OCI-LY7 (cell line): ENCODE measurements around the gene SLC6A12. TPM values are rescaled to one million over a fixed set of nuclear protein-coding genes. Genes with fewer than 3 reads are reported as not detected.

Experiments used
- BruUV-seq: library from RNA; stranded (reverse); fragments of 400-500 nt; replicated peaks from 2 replicates; lab custom pipeline; 2021; lab: Mats Ljungman, UMichigan
- CTCF ChIA-PET: fragments of 300-600 bp; sonication (Branson Sonifier 250); formaldehyde crosslinking; loops from one replicate; lab custom pipeline; 2022; ENCODE audit warnings: antibody characterized with exemption; ENCODE audit not compliant: unreplicated experiment; lab: Charles Lee
- POLR2A ChIA-PET: fragments of 300-600 bp; sonication (Branson Sonifier 250); formaldehyde crosslinking; loops from one replicate; lab custom pipeline; 2022; ENCODE audit warnings: antibody characterized with exemption; lab: Charles Lee
- DNase-seq: peaks from one replicate; pipeline ENCODE4 v3.0.0-alpha.2; 2015; ENCODE audit warnings: low spot score
- H2AFZ ChIP-seq: fragments of 200-600 bp; sonication (generic), shearing (Covaris generic); 2 replicates; pipeline ENCODE4 v1.6.1; 2014; ENCODE audit warnings: mild to moderate bottlenecking, antibody characterized with exemption, low read length, moderate library complexity
- H3K27ac ChIP-seq: fragments of 200-600 bp; sonication (generic); 2 replicates; pipeline ENCODE4 v1.5.1; 2014; ENCODE audit warnings: mixed run types, low read depth, mild to moderate bottlenecking, moderate library complexity, low read length, inconsistent platforms; ENCODE audit not compliant: poor library complexity, severe bottlenecking
- H3K36me3 ChIP-seq: fragments of 200-600 bp; sonication (generic); 2 replicates; pipeline ENCODE4 v1.6.1; 2014; ENCODE audit warnings: mild to moderate bottlenecking, antibody characterized with exemption, low read length, moderate library complexity, mixed read lengths; ENCODE audit not compliant: insufficient read depth
- H3K4me1 ChIP-seq: fragments of 200-600 bp; sonication (generic); 2 replicates; pipeline ENCODE4 v1.5.1; 2014; ENCODE audit warnings: mild to moderate bottlenecking, low read length; ENCODE audit not compliant: insufficient read depth, poor library complexity, severe bottlenecking
- H3K4me2 ChIP-seq: fragments of 200-600 bp; sonication (generic); 2 replicates; pipeline ENCODE4 v1.6.1; 2014; ENCODE audit warnings: mild to moderate bottlenecking, low read length
- H3K4me3 ChIP-seq: fragments of 200-600 bp; sonication (generic); 2 replicates; pipeline ENCODE4 v1.5.1; 2014; ENCODE audit warnings: mild to moderate bottlenecking, low read depth, low read length; ENCODE audit not compliant: poor library complexity, severe bottlenecking
- H3K79me2 ChIP-seq: fragments of 200-600 bp; sonication (generic); 2 replicates; pipeline ENCODE4 v1.6.1; 2016; ENCODE audit warnings: low read depth, mild to moderate bottlenecking, low read length, moderate library complexity, mixed read lengths; ENCODE audit not compliant: insufficient read depth
- H3K9me2 ChIP-seq: fragments of 200-600 bp; sonication (generic); 2 replicates; pipeline ENCODE4 v1.6.1; 2016; ENCODE audit warnings: mild to moderate bottlenecking, low read length, mixed read lengths; ENCODE audit not compliant: insufficient read depth
- H3K9me3 ChIP-seq: fragments of 200-600 bp; sonication (generic); 2 replicates; pipeline ENCODE4 v1.6.1; 2014; ENCODE audit warnings: mild to moderate bottlenecking, mixed run types, low read length, mixed read lengths
- H4K20me1 ChIP-seq: fragments of 200-600 bp; sonication (generic); 2 replicates; pipeline ENCODE4 v1.6.1; 2014; ENCODE audit warnings: mild to moderate bottlenecking, antibody characterized with exemption, low read length, moderate library complexity, mixed read lengths; ENCODE audit not compliant: insufficient read depth
- EZH2phosphoT487 ChIP-seq: fragments of 200-600 bp; sonication (generic); IDR thresholded peaks from 2 replicates; pipeline ENCODE4 v1.6.1; 2018; ENCODE audit warnings: low read depth, borderline replicate concordance, mild to moderate bottlenecking, mixed run types, antibody characterized with exemption, low read length, moderate library complexity, mixed read lengths
- intact Hi-C: fragments of 100-400 bp; cut with micrococcal nuclease; formaldehyde crosslinking; loops from one replicate; pipeline ENCODE4 v1.10.0; 2022; ENCODE audit not compliant: unreplicated experiment
- total RNA-seq, 2 experiments: library from RNA; depleted of rRNA in 1 of 2; stranded (reverse); fragments of >200 nt in 1 of 2; shearing (Covaris generic) in 1 of 2; gene quantifications; 2 replicates each; pipeline ENCODE4 v1.2.3, GENCODE V29; 2014 to 2022
- TF ChIP-seq, protein P1 (sequence below): fragments of 200-600 bp; sonication (generic); conservative IDR thresholded peaks from 2 replicates; pipeline ENCODE4 v1.5.1; 2014; ENCODE audit warnings: mild to moderate bottlenecking, antibody characterized with exemption, low read length, moderate library complexity, mixed read lengths

SLC6A12 gene
- total RNA-seq, 2 experiments from 2014 or later: not detected

DNA sequence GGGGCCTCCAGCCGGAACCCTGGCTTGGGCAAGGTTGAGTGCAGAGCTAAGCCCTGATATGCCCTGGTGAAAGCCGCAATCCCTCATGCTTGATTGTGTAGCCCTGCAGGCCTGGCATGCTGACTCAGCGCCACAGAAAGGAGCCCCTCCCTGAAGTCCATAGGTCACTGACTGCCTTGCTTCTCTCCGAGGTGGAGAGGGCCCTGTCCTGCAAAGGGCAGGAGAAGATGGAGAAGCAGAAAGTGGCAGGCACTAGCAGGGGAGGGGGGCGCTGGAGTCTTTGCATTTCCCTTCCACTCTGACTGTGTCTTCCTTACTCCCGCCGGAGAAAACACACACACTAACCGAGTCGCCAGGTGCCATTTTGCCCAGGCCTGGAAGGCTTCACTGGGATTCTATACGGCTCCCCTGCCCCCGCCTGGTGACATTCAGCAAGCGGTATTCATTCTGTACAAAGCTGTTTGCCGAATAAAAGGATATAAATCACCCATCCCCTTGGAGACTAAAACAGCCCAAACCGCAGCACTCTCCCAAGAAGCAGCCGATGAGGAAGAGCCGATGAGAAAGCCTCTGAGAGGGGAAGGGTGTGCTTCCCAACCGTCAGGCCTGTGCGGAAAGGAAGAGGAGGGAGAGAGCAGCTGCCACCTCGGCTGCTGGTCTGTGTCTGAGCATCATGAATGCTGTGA is 69.8 kb downstream of the SLC6A12 start:
- H3K36me3 ChIP-seq: no peaks in the 10 kb centered on the region
- intact Hi-C loops: no loop called here
- no TSS peak for BruUV-seq
- H3K4me1 ChIP-seq: no peaks in the 10 kb centered on the region
- no peaks in the 10 kb centered on the region for H3K9me2 ChIP-seq
- no peaks in the 10 kb centered on the region for H3K79me2 ChIP-seq
- no peaks in the 10 kb centered on the region for H3K9me3 ChIP-seq
- DNase-seq: no peak
- ChIA-PET POLR2A (interaction anchor here (0.5 kb wide), 1 partner anchor 14 kb away, joined by 3 read pairs; no protein-coding TSS in a partner anchor), CTCF (no interaction called here)
- no peak overlapping the region for H3K4me3 ChIP-seq
- no peak overlapping the region for H3K27ac ChIP-seq
- H2AFZ ChIP-seq: no peak overlapping the region
- no peak for TF ChIP-seq EZH2phosphoT487
- TF ChIP-seq, protein P1, sequence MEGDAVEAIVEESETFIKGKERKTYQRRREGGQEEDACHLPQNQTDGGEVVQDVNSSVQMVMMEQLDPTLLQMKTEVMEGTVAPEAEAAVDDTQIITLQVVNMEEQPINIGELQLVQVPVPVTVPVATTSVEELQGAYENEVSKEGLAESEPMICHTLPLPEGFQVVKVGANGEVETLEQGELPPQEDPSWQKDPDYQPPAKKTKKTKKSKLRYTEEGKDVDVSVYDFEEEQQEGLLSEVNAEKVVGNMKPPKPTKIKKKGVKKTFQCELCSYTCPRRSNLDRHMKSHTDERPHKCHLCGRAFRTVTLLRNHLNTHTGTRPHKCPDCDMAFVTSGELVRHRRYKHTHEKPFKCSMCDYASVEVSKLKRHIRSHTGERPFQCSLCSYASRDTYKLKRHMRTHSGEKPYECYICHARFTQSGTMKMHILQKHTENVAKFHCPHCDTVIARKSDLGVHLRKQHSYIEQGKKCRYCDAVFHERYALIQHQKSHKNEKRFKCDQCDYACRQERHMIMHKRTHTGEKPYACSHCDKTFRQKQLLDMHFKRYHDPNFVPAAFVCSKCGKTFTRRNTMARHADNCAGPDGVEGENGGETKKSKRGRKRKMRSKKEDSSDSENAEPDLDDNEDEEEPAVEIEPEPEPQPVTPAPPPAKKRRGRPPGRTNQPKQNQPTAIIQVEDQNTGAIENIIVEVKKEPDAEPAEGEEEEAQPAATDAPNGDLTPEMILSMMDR: no peak
- no peaks in the 10 kb centered on the region for H4K20me1 ChIP-seq
- no peak overlapping the region for H3K4me2 ChIP-seq

DNA sequence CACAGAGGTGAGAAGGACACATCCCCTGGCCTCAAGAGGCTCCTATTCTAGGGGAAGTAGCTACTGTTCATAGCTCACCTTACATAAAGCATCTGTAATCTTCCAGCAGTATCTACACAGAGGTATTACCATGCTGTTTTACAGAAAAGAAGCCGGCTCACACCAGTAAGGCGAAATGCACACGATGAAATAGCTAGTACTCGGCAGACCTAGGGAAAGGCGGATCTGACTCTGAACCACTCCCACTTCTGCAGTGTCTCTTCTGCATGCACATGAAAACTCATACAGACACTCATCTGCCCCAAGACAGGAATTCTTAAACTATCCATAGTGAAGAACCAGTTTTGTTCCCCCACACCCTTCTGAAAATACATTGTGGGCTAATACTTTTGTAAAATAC is 73.8 kb downstream of the SLC6A12 start:
- H3K9me3 ChIP-seq: no peaks in the 10 kb centered on the region
- intact Hi-C loops: no loop called here
- H3K36me3 ChIP-seq: no peaks in the 10 kb centered on the region
- no peak overlapping the region for H3K4me3 ChIP-seq
- no TSS peak for BruUV-seq
- TF ChIP-seq EZH2phosphoT487: no peak
- TF ChIP-seq, protein P1: no peak
- no peaks in the 10 kb centered on the region for H3K9me2 ChIP-seq
- H4K20me1 ChIP-seq: no peaks in the 10 kb centered on the region
- no peak for DNase-seq
- no peak overlapping the region for H2AFZ ChIP-seq
- H3K4me1 ChIP-seq: no peaks in the 10 kb centered on the region
- no peak overlapping the region for H3K27ac ChIP-seq
- no peak overlapping the region for H3K4me2 ChIP-seq
- no peaks in the 10 kb centered on the region for H3K79me2 ChIP-seq
- CTCF ChIA-PET: no interaction called here
- POLR2A ChIA-PET: no interaction called here

Other genes with a start within 250 kb of the SLC6A12 start
- gene IQSEC3, start 147.4 kb downstream of the SLC6A12 start, total RNA-seq (2014; rRNA removed; shearing (Covaris generic)): 0.05 TPM in 1 of 2 replicates, not detected in the other
- gene IQSEC3, start 147.4 kb downstream of the SLC6A12 start, total RNA-seq (2022): not detected in 2 replicates
- gene SLC6A13, start 48.7 kb upstream of the SLC6A12 start, total RNA-seq (2014; rRNA removed; shearing (Covaris generic)): 0.09 TPM in 1 of 2 replicates, not detected in the other
- not detected in 2 replicates for gene SLC6A13, start 48.7 kb upstream of the SLC6A12 start, total RNA-seq (2022)
- 39.6 and 48.8 TPM in 2 replicates for gene KDM5A, start 175.2 kb upstream of the SLC6A12 start, total RNA-seq (2014; rRNA removed; shearing (Covaris generic))
- 73.0 and 88.8 TPM in 2 replicates for gene KDM5A, start 175.2 kb upstream of the SLC6A12 start, total RNA-seq (2022)
- 21.2 and 22.5 TPM in 2 replicates for gene CCDC77, start 187.5 kb upstream of the SLC6A12 start, total RNA-seq (2014; rRNA removed; shearing (Covaris generic))
- 22.2 and 30.7 TPM in 2 replicates for gene CCDC77, start 187.5 kb upstream of the SLC6A12 start, total RNA-seq (2022)
- 3.2 and 3.4 TPM in 2 replicates for gene B4GALNT3, start 245.8 kb upstream of the SLC6A12 start, total RNA-seq (2014; rRNA removed; shearing (Covaris generic))
- gene B4GALNT3, start 245.8 kb upstream of the SLC6A12 start, total RNA-seq (2022): 5.0 and 5.4 TPM in 2 replicates